ENCODE data around the gene GDNF. TPM values are rescaled to one million over a fixed set of nuclear protein-coding genes. Genes with fewer than 3 reads are reported as not detected.

Gene GDNF
- total RNA-seq, 1 experiment from 2014 or later = not detected

DNA sequence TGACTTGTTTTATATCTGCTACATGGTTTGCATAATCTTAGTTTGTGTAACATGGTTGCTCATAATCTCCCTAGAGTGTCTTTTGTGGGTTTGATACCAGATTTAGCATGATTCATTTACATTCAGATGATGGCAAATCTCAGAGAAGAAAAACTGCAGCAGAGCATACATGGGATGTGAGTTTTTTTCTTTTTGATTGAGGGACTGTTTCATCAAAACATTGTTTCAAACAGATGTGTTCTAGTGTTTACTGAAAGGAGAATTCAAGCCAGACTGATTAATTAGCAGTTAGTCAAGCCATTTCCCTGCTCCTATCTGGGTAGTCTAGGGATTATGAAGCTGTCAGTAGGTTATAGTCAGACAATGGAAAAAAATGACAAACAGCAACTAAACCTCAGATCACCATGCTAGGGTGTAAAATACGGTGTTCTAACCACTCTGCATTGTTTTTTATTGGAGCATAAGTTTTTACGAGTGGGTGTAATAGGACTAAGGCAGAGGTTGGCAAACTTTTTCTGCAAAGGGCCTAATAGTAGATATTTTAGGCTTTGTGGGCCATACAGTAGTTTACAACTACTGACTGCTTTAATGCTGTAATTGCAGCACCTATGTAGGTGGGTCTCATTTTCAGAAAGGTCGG, 10.5 kb upstream of the GDNF start:
- peak overlapping the region in 1 of 2 experiments; percentile 7; a peak in 1 of 4 replicates for H3K4me3 ChIP-seq (ENCODE audit: low read depth in 2 of 2, low read length in 2 of 2)
- H3K36me3 ChIP-seq (ENCODE audit: control insufficient read depth, insufficient read depth, low read length) = no peaks in the 10 kb centered on the region
- no TSS peak for BruUV-seq (replicated peaks)
- ATAC-seq (no peak), DNase-seq (ENCODE audit: low read depth, low spot score) (no peak)
- H3K27me3 ChIP-seq (ENCODE audit: control insufficient read depth, insufficient read depth, low read length) = peaks cover 10% of the 10 kb centered on the region
- no peaks in the 10 kb centered on the region for H3K9me3 ChIP-seq (ENCODE audit: control insufficient read depth, insufficient read depth, low read depth, low read length)
- intact Hi-C loops (cut with micrococcal nuclease; ENCODE audit: unreplicated experiment) (no loop called here), in situ Hi-C loops (cut with HindIII; ENCODE audit: low pct_unique_long_range_greater_than_20kb, low sequenced_read_pairs) (no loop called here)
- no peaks in the 10 kb centered on the region for H3K4me1 ChIP-seq (ENCODE audit: control insufficient read depth, insufficient read depth, low read length)
- ChIA-PET CTCF (no interaction called here), POLR2A (interaction anchor here (0.6 kb wide), 1 partner anchor 13 kb away, joined by 4 read pairs; no protein-coding TSS in a partner anchor)
- TF ChIP-seq, protein P1, sequence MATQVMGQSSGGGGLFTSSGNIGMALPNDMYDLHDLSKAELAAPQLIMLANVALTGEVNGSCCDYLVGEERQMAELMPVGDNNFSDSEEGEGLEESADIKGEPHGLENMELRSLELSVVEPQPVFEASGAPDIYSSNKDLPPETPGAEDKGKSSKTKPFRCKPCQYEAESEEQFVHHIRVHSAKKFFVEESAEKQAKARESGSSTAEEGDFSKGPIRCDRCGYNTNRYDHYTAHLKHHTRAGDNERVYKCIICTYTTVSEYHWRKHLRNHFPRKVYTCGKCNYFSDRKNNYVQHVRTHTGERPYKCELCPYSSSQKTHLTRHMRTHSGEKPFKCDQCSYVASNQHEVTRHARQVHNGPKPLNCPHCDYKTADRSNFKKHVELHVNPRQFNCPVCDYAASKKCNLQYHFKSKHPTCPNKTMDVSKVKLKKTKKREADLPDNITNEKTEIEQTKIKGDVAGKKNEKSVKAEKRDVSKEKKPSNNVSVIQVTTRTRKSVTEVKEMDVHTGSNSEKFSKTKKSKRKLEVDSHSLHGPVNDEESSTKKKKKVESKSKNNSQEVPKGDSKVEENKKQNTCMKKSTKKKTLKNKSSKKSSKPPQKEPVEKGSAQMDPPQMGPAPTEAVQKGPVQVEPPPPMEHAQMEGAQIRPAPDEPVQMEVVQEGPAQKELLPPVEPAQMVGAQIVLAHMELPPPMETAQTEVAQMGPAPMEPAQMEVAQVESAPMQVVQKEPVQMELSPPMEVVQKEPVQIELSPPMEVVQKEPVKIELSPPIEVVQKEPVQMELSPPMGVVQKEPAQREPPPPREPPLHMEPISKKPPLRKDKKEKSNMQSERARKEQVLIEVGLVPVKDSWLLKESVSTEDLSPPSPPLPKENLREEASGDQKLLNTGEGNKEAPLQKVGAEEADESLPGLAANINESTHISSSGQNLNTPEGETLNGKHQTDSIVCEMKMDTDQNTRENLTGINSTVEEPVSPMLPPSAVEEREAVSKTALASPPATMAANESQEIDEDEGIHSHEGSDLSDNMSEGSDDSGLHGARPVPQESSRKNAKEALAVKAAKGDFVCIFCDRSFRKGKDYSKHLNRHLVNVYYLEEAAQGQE (IDR thresholded peaks at IDR 0.05; ENCODE audit: insufficient read depth in 1 of 2, low read depth in 2 of 2, low read length in 1 of 2) = no peak
- TF ChIP-seq POLR2AphosphoS5 (IDR thresholded peaks at IDR 0.05; ENCODE audit: low read depth, low read length) = no peak
- TF ChIP-seq TCF7L2 (IDR thresholded peaks at IDR 0.05; ENCODE audit: low read depth, low read length) = no peak
- TF ChIP-seq, protein P2, sequence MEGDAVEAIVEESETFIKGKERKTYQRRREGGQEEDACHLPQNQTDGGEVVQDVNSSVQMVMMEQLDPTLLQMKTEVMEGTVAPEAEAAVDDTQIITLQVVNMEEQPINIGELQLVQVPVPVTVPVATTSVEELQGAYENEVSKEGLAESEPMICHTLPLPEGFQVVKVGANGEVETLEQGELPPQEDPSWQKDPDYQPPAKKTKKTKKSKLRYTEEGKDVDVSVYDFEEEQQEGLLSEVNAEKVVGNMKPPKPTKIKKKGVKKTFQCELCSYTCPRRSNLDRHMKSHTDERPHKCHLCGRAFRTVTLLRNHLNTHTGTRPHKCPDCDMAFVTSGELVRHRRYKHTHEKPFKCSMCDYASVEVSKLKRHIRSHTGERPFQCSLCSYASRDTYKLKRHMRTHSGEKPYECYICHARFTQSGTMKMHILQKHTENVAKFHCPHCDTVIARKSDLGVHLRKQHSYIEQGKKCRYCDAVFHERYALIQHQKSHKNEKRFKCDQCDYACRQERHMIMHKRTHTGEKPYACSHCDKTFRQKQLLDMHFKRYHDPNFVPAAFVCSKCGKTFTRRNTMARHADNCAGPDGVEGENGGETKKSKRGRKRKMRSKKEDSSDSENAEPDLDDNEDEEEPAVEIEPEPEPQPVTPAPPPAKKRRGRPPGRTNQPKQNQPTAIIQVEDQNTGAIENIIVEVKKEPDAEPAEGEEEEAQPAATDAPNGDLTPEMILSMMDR (IDR thresholded peaks at IDR 0.05) = no peak
- no peak for TF ChIP-seq SIN3A (IDR thresholded peaks at IDR 0.05; ENCODE audit: borderline replicate concordance, insufficient read depth, low read depth, low read length)
- no peak overlapping the region for H3K27ac ChIP-seq (ENCODE audit: low read length)

DNA sequence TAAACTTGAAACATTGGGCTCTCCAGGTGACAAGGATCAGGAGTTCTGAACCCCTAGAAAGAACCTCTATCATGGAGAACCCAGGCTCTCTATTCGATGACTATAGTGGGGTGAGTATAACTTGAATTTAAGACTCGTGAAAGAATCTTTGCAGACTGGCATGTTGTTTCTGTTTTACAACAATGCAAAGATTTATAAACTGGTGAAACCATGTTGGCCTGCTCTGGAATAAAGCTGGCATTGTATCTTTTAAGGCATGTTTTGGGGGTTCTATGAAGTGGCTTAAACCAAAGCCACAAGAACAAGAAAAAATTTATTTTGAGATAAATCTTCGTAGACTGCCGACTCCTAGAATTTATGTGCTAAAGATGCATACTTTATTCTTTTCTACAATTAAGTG, 9.8 kb upstream of the GDNF start:
- intact Hi-C loops (cut with micrococcal nuclease; ENCODE audit: unreplicated experiment) (no loop called here), in situ Hi-C loops (cut with HindIII; ENCODE audit: low pct_unique_long_range_greater_than_20kb, low sequenced_read_pairs) (no loop called here)
- DNase-seq (ENCODE audit: low read depth, low spot score) (no peak), ATAC-seq (no peak)
- no TSS peak for BruUV-seq (replicated peaks)
- no peaks in the 10 kb centered on the region for H3K36me3 ChIP-seq (ENCODE audit: control insufficient read depth, insufficient read depth, low read length)
- H3K27ac ChIP-seq (ENCODE audit: low read length) = no peak overlapping the region
- H3K4me1 ChIP-seq (ENCODE audit: control insufficient read depth, insufficient read depth, low read length) = no peaks in the 10 kb centered on the region
- H3K27me3 ChIP-seq (ENCODE audit: control insufficient read depth, insufficient read depth, low read length) = peaks cover 10% of the 10 kb centered on the region
- POLR2A ChIA-PET = no interaction called here
- TF ChIP-seq, protein P2 (IDR thresholded peaks at IDR 0.05) = no peak
- no peak for TF ChIP-seq SIN3A (IDR thresholded peaks at IDR 0.05; ENCODE audit: borderline replicate concordance, insufficient read depth, low read depth, low read length)
- no peak for TF ChIP-seq TCF7L2 (IDR thresholded peaks at IDR 0.05; ENCODE audit: low read depth, low read length)
- TF ChIP-seq, protein P1 (IDR thresholded peaks at IDR 0.05; ENCODE audit: insufficient read depth in 1 of 2, low read depth in 2 of 2, low read length in 1 of 2) = no peak
- no peak for TF ChIP-seq POLR2AphosphoS5 (IDR thresholded peaks at IDR 0.05; ENCODE audit: low read depth, low read length)
- H3K9me3 ChIP-seq (ENCODE audit: control insufficient read depth, insufficient read depth, low read depth, low read length) = no peaks in the 10 kb centered on the region
- H3K4me3 ChIP-seq (ENCODE audit: low read depth in 2 of 2, low read length in 2 of 2) = no peak overlapping the region; a peak in 1 of 4 replicates
- CTCF ChIA-PET = no interaction called here

Data from Panc1 (cell line).